HL-60 (cell line): ENCODE data around the gene CYP27B1.
A peak's percentile ranks its signal among the peaks of the same experiment; 100 is the strongest.

ENCODE experiments used
- DNase-seq, 2 experiments: peaks; one replicate each; pipeline ENCODE4 v3.0.0-alpha.2; 2010 to 2020; ENCODE audit warnings: low read depth in 1 of 2, low spot score in 1 of 2
- H3K27ac ChIP-seq: fragments of 250-450 bp; sonication (Bioruptor Pico); replicated peaks from 2 replicates; pipeline ENCODE4 v1.5.1; 2020; ENCODE audit warnings: mild to moderate bottlenecking, moderate library complexity
- H3K27me3 ChIP-seq: fragments of 250-450 bp; sonication (Bioruptor Pico); 2 replicates; pipeline ENCODE4 v1.5.1; 2021; ENCODE audit warnings: mild to moderate bottlenecking, moderate library complexity; ENCODE audit not compliant: insufficient read depth, poor library complexity, severe bottlenecking
- H3K4me3 ChIP-seq: replicated peaks from 2 replicates; pipeline ENCODE4 v1.5.1; 2011; ENCODE audit warnings: mild to moderate bottlenecking, control low read depth, low read length; ENCODE audit not compliant: insufficient read depth
- GABPA ChIP-seq: IDR thresholded peaks from 2 replicates; pipeline ENCODE4 v1.6.1; 2012; ENCODE audit warnings: low read depth
- POLR2AphosphoS5 ChIP-seq: IDR thresholded peaks from 2 replicates; pipeline ENCODE4 v1.6.1; 2012; ENCODE audit warnings: low read depth
- SPI1 ChIP-seq: IDR thresholded peaks from 2 replicates; pipeline ENCODE4 v1.6.1; 2012; ENCODE audit warnings: low read depth, mild to moderate bottlenecking, borderline replicate concordance
- TF ChIP-seq, protein P1 (sequence below): IDR thresholded peaks from 2 replicates; pipeline ENCODE4 v1.6.1; 2012; ENCODE audit warnings: low read depth; ENCODE audit not compliant: insufficient replicate concordance
- TF ChIP-seq, protein P2 (sequence below): IDR thresholded peaks from one replicate; pipeline ENCODE4 v1.5.1; 2011; ENCODE audit warnings: low read length, control low read depth, inconsistent platforms; ENCODE audit not compliant: insufficient read depth

Gene CYP27B1

GRCh38 chr12:57793920-57794319, 27.0 kb upstream of the CYP27B1 start:
- TF ChIP-seq GABPA = no peak
- TF ChIP-seq SPI1 = no peak
- no peak for TF ChIP-seq POLR2AphosphoS5
- TF ChIP-seq, protein P1, sequence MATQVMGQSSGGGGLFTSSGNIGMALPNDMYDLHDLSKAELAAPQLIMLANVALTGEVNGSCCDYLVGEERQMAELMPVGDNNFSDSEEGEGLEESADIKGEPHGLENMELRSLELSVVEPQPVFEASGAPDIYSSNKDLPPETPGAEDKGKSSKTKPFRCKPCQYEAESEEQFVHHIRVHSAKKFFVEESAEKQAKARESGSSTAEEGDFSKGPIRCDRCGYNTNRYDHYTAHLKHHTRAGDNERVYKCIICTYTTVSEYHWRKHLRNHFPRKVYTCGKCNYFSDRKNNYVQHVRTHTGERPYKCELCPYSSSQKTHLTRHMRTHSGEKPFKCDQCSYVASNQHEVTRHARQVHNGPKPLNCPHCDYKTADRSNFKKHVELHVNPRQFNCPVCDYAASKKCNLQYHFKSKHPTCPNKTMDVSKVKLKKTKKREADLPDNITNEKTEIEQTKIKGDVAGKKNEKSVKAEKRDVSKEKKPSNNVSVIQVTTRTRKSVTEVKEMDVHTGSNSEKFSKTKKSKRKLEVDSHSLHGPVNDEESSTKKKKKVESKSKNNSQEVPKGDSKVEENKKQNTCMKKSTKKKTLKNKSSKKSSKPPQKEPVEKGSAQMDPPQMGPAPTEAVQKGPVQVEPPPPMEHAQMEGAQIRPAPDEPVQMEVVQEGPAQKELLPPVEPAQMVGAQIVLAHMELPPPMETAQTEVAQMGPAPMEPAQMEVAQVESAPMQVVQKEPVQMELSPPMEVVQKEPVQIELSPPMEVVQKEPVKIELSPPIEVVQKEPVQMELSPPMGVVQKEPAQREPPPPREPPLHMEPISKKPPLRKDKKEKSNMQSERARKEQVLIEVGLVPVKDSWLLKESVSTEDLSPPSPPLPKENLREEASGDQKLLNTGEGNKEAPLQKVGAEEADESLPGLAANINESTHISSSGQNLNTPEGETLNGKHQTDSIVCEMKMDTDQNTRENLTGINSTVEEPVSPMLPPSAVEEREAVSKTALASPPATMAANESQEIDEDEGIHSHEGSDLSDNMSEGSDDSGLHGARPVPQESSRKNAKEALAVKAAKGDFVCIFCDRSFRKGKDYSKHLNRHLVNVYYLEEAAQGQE = no peak
- TF ChIP-seq, protein P2, sequence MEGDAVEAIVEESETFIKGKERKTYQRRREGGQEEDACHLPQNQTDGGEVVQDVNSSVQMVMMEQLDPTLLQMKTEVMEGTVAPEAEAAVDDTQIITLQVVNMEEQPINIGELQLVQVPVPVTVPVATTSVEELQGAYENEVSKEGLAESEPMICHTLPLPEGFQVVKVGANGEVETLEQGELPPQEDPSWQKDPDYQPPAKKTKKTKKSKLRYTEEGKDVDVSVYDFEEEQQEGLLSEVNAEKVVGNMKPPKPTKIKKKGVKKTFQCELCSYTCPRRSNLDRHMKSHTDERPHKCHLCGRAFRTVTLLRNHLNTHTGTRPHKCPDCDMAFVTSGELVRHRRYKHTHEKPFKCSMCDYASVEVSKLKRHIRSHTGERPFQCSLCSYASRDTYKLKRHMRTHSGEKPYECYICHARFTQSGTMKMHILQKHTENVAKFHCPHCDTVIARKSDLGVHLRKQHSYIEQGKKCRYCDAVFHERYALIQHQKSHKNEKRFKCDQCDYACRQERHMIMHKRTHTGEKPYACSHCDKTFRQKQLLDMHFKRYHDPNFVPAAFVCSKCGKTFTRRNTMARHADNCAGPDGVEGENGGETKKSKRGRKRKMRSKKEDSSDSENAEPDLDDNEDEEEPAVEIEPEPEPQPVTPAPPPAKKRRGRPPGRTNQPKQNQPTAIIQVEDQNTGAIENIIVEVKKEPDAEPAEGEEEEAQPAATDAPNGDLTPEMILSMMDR = no peak
- H3K4me3 ChIP-seq = no peak overlapping the region

DNA sequence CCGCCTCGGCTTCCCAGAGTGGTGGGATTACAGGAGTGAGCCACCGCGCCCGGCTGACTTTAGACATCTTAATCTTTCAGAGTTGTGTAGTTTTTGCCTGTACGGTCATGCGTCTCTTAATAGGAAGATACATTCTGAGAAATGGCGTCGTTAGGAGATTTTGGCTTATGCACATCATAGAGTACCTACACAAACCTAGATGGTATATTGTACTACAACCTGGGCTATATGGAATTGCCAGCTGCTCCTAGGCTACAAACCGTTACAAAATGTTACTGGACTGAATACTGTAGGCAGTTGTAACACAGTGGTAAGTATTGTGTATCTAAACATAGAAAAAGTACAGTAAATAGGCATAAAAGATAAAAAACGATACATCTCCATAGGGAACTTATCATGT, 17.0 kb upstream of the CYP27B1 start:
- H3K27me3 ChIP-seq = no peaks in the 10 kb centered on the region
- no peak overlapping the region for H3K4me3 ChIP-seq
- no peak overlapping the region for H3K27ac ChIP-seq
- DNase-seq = no peak
- TF ChIP-seq, protein P1 = no peak
- TF ChIP-seq POLR2AphosphoS5 (no peak), SPI1 (no peak), GABPA (no peak)
- TF ChIP-seq, protein P2 = no peak

More at GRCh38 chr12:57793920-57794319, 27.0 kb upstream of the CYP27B1 start:
- no peaks in the 10 kb centered on the region for H3K27me3 ChIP-seq
- H3K27ac ChIP-seq = no peak overlapping the region
- DNase-seq = no peak

- Histone ChIP-seq H3K27ac (peak overlapping the region; percentile 71), H3K27me3 (no peaks in the 10 kb centered on the region), H3K4me3 (peak overlapping the region; percentile 98)
- TF ChIP-seq, protein P1 = no peak
- no peak for TF ChIP-seq GABPA
- no peak for TF ChIP-seq SPI1
- TF ChIP-seq POLR2AphosphoS5 = no peak
- TF ChIP-seq, protein P2 = no peak
- no peak for DNase-seq
Measured at GRCh38 chr12:57783466-57783801, 16.6 kb upstream of the CYP27B1 start.
